Chondrocyte (in vitro differentiated cells): ENCODE results near the gene NXPE1. TPM values are rescaled to one million over a fixed set of nuclear protein-coding genes. Genes with fewer than 3 reads are reported as not detected.
"Not testable (repeated sequence)": the region's sequence is repeated elsewhere in the genome, so short reads cannot be mapped to it uniquely, and the experiment has no call there.

Source experiments
- DNase-seq: peaks from one replicate; pipeline ENCODE4 v3.0.0; 2021; ENCODE audit warnings: mixed read lengths, low spot score
- H3K27ac Mint-ChIP-seq: one replicate; pipeline ENCODE4 v1.8.0; 2021; ENCODE audit warnings: mild to moderate bottlenecking, moderate library complexity, mixed read lengths; ENCODE audit not compliant: unreplicated experiment
- H3K27me3 Mint-ChIP-seq: 2 replicates; pipeline ENCODE4 v1.8.0; 2021; ENCODE audit warnings: low read depth, mixed read lengths
- H3K36me3 Mint-ChIP-seq: 2 replicates; pipeline ENCODE4 v1.8.0; 2021; ENCODE audit warnings: low read depth, mixed read lengths
- H3K4me1 Mint-ChIP-seq: 2 replicates; pipeline ENCODE4 v1.8.0; 2021; ENCODE audit warnings: low read depth, mild to moderate bottlenecking, mixed read lengths
- H3K4me3 Mint-ChIP-seq: one replicate; pipeline ENCODE4 v1.8.0; 2021; ENCODE audit warnings: mild to moderate bottlenecking, moderate library complexity, mixed read lengths; ENCODE audit not compliant: unreplicated experiment
- H3K9me3 Mint-ChIP-seq: 2 replicates; pipeline ENCODE4 v1.8.0; 2021; ENCODE audit warnings: low read depth, mixed read lengths
- total RNA-seq: library from RNA; stranded (reverse); gene quantifications from 3 replicates; pipeline ENCODE4 v1.2.1, GENCODE V29; 2021
- TF ChIP-seq, protein P1 (sequence below): fragments of 200-600 bp; sonication (generic); IDR thresholded peaks from 2 replicates; pipeline ENCODE4 v1.5.0; 2021; ENCODE audit warnings: antibody characterized with exemption, mild to moderate bottlenecking, moderate library complexity

Gene NXPE1
- total RNA-seq, 1 donor from 2014 or later, result not detected

DNA sequence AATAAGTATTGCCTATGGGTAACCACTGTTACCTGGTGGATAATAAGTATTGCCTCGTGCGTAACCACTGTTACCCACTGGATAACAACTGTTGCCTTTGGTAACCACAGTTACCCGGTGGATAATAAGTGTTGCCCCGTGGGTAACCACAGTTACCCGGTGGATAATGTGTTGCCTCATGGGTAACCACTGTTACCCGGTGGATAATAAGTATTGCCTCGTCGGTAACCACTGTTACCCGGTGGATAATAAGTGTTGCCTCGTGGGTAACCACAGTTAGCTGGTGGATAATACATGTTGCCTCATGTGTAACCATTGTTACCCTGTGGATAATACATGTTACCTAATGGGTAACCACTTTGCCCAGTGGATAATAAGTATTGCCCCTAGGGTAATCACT, 45.7 kb upstream of the NXPE1 start:
- Mint-ChIP-seq H3K4me1 (no peaks in the 10 kb centered on the region), H3K27ac (no peak overlapping the region), H3K9me3 (peaks cover 6% of the 10 kb centered on the region), H3K27me3 (no peaks in the 10 kb centered on the region), H3K36me3 (no peaks in the 10 kb centered on the region), H3K4me3 (no peak overlapping the region)
- TF ChIP-seq, protein P1, sequence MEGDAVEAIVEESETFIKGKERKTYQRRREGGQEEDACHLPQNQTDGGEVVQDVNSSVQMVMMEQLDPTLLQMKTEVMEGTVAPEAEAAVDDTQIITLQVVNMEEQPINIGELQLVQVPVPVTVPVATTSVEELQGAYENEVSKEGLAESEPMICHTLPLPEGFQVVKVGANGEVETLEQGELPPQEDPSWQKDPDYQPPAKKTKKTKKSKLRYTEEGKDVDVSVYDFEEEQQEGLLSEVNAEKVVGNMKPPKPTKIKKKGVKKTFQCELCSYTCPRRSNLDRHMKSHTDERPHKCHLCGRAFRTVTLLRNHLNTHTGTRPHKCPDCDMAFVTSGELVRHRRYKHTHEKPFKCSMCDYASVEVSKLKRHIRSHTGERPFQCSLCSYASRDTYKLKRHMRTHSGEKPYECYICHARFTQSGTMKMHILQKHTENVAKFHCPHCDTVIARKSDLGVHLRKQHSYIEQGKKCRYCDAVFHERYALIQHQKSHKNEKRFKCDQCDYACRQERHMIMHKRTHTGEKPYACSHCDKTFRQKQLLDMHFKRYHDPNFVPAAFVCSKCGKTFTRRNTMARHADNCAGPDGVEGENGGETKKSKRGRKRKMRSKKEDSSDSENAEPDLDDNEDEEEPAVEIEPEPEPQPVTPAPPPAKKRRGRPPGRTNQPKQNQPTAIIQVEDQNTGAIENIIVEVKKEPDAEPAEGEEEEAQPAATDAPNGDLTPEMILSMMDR, result no peak
- no peak for DNase-seq

DNA sequence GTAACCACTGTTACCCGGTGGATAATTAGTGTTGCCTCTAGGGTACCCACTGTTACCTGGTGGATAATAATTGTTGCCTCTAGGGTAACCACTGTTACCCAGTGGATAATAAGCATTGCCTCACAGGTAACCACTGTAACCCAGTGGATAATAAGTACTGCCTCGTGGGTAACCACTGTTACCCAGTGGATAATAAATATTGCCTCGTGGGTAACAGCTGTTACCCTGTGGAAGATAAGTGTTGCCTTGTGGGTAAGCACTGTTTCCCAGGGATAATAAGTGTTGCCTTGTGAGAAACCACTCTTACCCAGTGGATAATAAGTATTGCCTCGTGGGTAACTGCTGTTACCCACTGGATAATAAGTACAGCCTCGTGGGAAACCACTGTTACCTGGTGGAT, 45.2 kb upstream of the NXPE1 start:
- Mint-ChIP-seq H3K27ac (no peak overlapping the region), H3K9me3 (peaks cover 6% of the 10 kb centered on the region), H3K27me3 (no peaks in the 10 kb centered on the region), H3K4me1 (no peaks in the 10 kb centered on the region), H3K36me3 (no peaks in the 10 kb centered on the region), H3K4me3 (no peak overlapping the region)
- no peak for DNase-seq
- TF ChIP-seq, protein P1, result no peak

DNA sequence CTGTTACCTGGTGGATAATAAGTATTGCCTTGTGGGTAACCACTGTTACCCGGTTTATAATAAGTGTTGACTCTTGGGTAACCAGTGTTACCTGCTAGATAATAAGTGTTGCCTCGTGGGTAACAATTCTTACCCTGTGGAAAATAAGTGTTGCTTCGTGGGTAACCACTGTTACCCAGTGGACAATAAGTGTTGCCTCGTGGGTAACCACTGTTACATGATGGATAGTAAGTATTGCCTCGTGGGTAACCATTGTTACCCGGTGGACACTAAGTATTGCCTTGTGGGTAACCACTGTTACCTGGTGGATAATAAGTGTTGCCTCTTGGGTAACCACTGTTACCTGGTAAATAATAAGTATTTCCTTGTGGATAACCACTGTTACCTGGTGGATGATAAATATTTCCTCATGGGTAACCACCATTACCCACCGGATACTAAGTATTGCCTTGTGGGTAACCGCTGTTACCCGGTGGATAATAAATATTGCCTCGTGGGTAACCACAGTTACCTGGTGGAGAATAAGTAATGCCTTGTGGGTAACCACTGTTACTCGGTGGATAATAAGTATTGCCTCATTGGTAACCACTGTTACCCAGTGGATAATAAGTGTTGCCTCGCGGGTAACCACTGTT, 44.6 kb upstream of the NXPE1 start:
- Mint-ChIP-seq H3K27ac (no peak overlapping the region), H3K36me3 (no peaks in the 10 kb centered on the region), H3K4me1 (no peaks in the 10 kb centered on the region), H3K4me3 (no peak overlapping the region), H3K27me3 (no peaks in the 10 kb centered on the region), H3K9me3 (peaks cover 6% of the 10 kb centered on the region)
- TF ChIP-seq, protein P1, result no peak
- DNase-seq, result no peak

DNA sequence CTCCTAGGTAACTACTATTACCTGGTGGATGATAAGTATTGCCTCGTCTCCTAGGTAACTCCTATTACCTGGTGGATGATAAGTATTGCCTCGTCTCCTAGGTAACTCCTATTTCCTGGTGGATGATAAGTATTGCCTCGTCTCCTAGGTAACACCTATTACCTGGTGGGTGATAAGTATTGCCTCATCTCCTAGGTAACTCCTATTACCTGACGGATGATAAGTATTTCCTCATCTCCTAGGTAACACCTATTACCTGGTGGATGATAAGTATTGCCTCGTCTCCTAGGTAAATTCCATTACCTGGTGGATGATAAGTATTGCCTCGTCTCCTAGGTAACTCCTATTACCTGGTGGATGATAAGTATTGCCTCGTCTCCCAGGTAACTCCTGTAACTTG, 43.5 kb upstream of the NXPE1 start:
- not testable (repeated sequence) for H3K4me3 Mint-ChIP-seq, H3K9me3 Mint-ChIP-seq, DNase-seq, H3K27me3 Mint-ChIP-seq, H3K4me1 Mint-ChIP-seq, H3K36me3 Mint-ChIP-seq, H3K27ac Mint-ChIP-seq

DNA sequence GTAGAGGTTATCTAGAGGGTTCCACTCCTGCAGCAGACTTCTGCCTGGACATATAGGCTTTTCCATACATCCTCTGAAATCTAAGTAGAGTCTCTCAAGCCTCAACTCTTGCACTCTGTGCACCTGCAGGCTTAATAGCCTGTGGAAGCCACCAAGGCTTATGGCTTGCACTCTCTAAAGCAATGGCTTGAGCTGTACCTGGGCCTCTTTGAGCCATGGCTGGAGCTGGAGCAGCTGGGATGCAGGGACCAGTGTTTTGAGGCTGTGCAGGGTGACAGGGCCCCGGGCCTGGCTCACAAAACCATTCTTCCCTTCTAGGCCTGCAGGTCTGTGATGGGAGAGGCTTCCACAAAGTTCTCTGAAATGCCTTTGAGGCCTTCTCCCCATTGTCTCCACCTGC, 38.8 kb upstream of the NXPE1 start:
- H3K27ac Mint-ChIP-seq, result no peak overlapping the region
- H3K27me3 Mint-ChIP-seq, result peaks cover 5% of the 10 kb centered on the region
- no peaks in the 10 kb centered on the region for H3K36me3 Mint-ChIP-seq
- no peaks in the 10 kb centered on the region for H3K4me1 Mint-ChIP-seq
- TF ChIP-seq, protein P1, result no peak
- no peaks in the 10 kb centered on the region for H3K9me3 Mint-ChIP-seq
- no peak for DNase-seq
- H3K4me3 Mint-ChIP-seq, result no peak overlapping the region
